GM19099 (cell line): ENCODE measurements around the gene ASB9.

Experiments used
- POLR2A ChIP-seq: IDR thresholded peaks from 3 replicates; pipeline ENCODE4 v1.6.1; 2011; ENCODE audit warnings: low read depth; ENCODE audit not compliant: insufficient read length; ENCODE audit errors: extremely low read depth

ASB9 gene

GRCh38 chrX:15269120-15269519 lies 763 bp downstream of the ASB9 start:
- TF ChIP-seq POLR2A = no peak

DNA sequence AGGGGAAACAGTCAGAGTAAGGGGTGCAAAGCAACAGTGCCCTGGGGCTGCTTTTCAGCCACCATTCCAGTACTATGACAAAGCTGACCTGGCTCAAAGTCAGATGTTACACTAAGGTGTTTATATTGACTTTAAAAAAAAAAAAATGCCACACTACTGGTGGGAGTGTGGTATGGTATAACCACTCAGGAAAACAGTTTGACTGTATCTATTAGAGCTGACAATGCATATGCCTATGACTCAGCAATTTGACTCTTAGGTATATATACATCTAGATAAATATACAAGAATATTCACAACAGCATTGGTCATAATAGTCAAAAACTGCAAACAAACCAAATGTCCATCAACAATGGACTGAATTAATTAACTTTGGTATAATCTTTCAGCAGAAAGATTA lies 15.0 kb downstream of the ASB9 start:
- TF ChIP-seq POLR2A = no peak

GRCh38 chrX:15245896-15246295 lies 24.0 kb downstream of the ASB9 start:
- TF ChIP-seq POLR2A = no peak

- TF ChIP-seq POLR2A = no peak
Measured at GRCh38 chrX:15244421-15244820, 25.5 kb downstream of the ASB9 start.

- TF ChIP-seq POLR2A = no peak
Measured at GRCh38 chrX:15242899-15243555, 26.9 kb downstream of the ASB9 start.

DNA sequence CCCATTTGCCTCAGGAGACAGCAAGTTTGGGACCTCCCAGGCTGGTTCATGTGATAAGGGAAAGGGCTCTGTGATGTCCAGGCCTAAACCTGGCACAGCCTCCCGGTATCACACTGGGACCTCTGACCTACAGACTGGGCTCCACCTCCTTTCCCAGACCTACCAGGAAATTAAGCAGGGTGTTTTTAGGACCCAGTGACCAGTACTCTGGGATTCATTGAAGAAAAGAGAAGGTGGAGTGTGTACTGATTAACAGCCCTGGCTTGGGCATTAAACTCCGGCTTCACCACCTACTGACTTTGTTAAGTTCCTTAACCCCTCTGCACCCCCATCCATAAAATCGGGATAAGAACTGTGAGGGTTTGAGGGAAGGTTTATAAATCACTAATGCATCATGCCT lies 28.6 kb downstream of the ASB9 start:
- TF ChIP-seq POLR2A = no peak

DNA sequence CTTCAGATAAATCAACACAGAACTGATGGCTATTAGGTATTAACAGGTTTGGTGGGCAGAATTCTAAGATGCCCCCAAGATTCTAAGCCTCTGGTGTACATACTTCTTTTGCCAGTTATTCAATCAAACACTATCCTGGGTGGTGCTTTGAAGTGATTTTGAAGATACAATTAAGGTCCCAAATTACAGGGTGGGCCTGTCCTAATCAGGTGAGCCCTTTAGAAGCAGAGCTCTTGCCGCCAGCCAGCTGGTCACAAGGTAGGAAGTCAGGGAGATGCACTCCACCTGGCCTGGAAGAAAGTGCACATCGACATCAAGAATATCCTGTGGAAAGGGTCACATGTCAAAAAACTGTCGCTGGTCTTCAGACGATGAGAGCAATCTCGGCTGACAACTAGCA lies 29.5 kb downstream of the ASB9 start:
- no peak for TF ChIP-seq POLR2A

- no peak for TF ChIP-seq POLR2A
Measured at GRCh38 chrX:15236146-15236545, 33.7 kb downstream of the ASB9 start.

GRCh38 chrX:15235001-15235400 lies 34.9 kb downstream of the ASB9 start:
- no peak for TF ChIP-seq POLR2A

DNA sequence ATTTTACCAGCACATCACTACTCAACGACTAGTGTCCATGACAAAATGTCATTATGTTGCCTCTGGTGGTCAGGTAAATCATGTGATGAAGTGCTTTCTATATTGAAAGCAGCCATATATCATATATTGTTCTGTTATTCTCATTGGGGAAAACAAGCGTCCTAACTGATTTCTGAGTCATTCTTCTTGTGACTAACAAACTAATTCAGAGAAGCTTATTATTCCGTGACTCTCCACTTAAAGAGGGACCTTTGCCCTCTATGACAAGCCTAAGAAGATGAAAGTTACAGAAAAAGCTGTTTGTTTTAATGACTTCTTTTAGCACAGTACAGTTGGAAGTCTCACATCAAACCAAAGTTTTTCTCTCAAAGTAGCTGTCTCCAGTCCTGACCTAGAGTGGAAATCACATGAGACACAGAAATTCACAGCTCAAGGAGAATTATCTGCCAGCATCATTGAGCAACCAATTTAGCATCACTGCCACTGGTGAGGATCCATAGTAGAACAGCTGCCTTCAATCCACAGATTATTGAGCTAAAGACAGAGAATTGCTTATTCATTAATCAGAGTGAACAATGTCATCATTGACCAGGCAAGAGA lies 36.4 kb downstream of the ASB9 start:
- no peak for TF ChIP-seq POLR2A

- TF ChIP-seq POLR2A = no peak
Measured at GRCh38 chrX:15224747-15225146, 45.1 kb downstream of the ASB9 start.

DNA sequence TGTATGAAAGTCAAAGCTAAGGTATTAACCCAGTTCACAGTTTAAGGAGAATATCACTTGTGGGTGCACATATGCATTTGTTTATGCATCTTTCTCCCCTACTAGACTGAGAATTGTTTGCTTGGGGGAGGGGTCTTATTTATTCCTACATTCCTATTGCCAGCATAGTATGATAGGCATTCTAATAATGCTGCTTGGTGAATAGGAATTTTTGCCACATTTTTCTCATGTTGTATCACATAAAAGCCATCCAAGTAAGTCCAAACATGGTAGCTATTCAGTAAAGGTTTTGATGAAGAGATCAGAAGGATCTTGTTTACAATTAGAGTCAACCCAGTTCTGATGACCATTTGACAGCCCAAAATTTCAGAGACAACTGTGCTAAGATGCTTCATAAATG lies 48.6 kb downstream of the ASB9 start:
- no peak for TF ChIP-seq POLR2A

DNA sequence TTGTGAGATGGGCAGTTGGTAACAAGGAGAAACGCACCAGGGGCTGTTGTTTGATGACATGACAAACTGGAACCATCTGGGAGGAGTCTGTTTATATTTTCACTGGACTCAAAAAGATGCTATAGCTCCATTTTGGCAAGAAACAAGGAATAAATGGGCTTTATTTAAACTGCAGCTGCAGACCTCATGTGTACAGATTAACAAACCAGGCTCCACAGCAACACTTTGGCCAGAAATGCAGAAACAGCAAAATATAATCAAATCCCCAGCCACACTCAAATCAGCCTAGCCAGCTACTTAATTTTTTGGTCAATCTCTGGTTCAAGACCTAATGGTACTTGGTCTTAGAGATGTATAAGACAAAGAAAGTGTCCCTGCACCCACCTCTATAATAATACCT lies 52.7 kb downstream of the ASB9 start:
- no peak for TF ChIP-seq POLR2A

GRCh38 chrX:15216280-15216679 lies 53.6 kb downstream of the ASB9 start:
- TF ChIP-seq POLR2A = no peak

- no peak for TF ChIP-seq POLR2A
Measured at GRCh38 chrX:15215366-15215765, 54.5 kb downstream of the ASB9 start.

- no peak for TF ChIP-seq POLR2A
Measured at GRCh38 chrX:15214588-15214987, 55.3 kb downstream of the ASB9 start.

GRCh38 chrX:15209096-15209495 lies 60.8 kb downstream of the ASB9 start:
- no peak for TF ChIP-seq POLR2A
